Trophoblast cell (in vitro differentiated cells and primary cell): ENCODE data around the gene HOXA2.

Experiments
- DNase-seq, 2 donors: peaks; one replicate each; pipeline ENCODE4 v3.0.0-alpha.2; 2016
- H2AFZ ChIP-seq: 2 replicates; pipeline ENCODE4 v1.6.1; 2013; ENCODE audit warnings: low read length, moderate library complexity, mild to moderate bottlenecking; ENCODE audit not compliant: insufficient read depth, poor library complexity
- H2AK5ac ChIP-seq: 2 replicates; pipeline ENCODE4 v1.6.1; 2013; ENCODE audit warnings: mild to moderate bottlenecking, low read length
- H2BK120ac ChIP-seq: 2 replicates; pipeline ENCODE4 v1.6.1; 2013; ENCODE audit warnings: low read length, mild to moderate bottlenecking, moderate library complexity; ENCODE audit not compliant: insufficient read depth, poor library complexity
- H2BK12ac ChIP-seq: 2 replicates; pipeline ENCODE4 v1.6.1; 2013; ENCODE audit warnings: mild to moderate bottlenecking, low read length, moderate library complexity
- H2BK5ac ChIP-seq: 2 replicates; pipeline ENCODE4 v1.6.1; 2013; ENCODE audit warnings: low read length, low read depth, moderate library complexity, mild to moderate bottlenecking; ENCODE audit not compliant: poor library complexity
- H3K14ac ChIP-seq: 2 replicates; pipeline ENCODE4 v1.6.1; 2013; ENCODE audit warnings: mild to moderate bottlenecking, low read length
- H3K18ac ChIP-seq: 2 replicates; pipeline ENCODE4 v1.6.1; 2013; ENCODE audit warnings: mild to moderate bottlenecking, low read length
- H3K23ac ChIP-seq: 2 replicates; pipeline ENCODE4 v1.6.1; 2013; ENCODE audit warnings: low read length
- H3K27ac ChIP-seq: 2 replicates; pipeline ENCODE4 v1.5.1; 2013; ENCODE audit warnings: low read depth, mild to moderate bottlenecking, inconsistent platforms, low read length, moderate library complexity
- H3K27me3 ChIP-seq: 2 replicates; pipeline ENCODE4 v1.6.1; 2013; ENCODE audit warnings: inconsistent platforms, mild to moderate bottlenecking, low read length, moderate library complexity; ENCODE audit not compliant: insufficient read depth
- H3K36me3 ChIP-seq, 2 experiments: 1 replicate in 1 of 2; 2 replicates in 1 of 2; pipeline ENCODE4 v1.6.1; 2013; ENCODE audit warnings: low read length in 2 of 2, mild to moderate bottlenecking in 2 of 2, moderate library complexity in 1 of 2; ENCODE audit not compliant: insufficient read depth in 2 of 2, control insufficient read depth in 1 of 2
- H3K4ac ChIP-seq: 2 replicates; pipeline ENCODE4 v1.6.1; 2013; ENCODE audit warnings: low read depth, mild to moderate bottlenecking, low read length, moderate library complexity
- H3K4me1 ChIP-seq, 2 experiments: 1 replicate in 1 of 2; 2 replicates in 1 of 2; pipeline ENCODE4 v1.6.1; 2013; ENCODE audit warnings: low read length in 2 of 2, mild to moderate bottlenecking in 2 of 2, moderate library complexity in 1 of 2; ENCODE audit not compliant: insufficient read depth in 2 of 2, control insufficient read depth in 1 of 2
- H3K4me2 ChIP-seq: 2 replicates; pipeline ENCODE4 v1.6.1; 2013; ENCODE audit warnings: inconsistent platforms, mild to moderate bottlenecking, low read length, moderate library complexity
- H3K4me3 ChIP-seq: 2 replicates; pipeline ENCODE4 v1.5.1; 2013; ENCODE audit warnings: mild to moderate bottlenecking, low read depth, low read length, inconsistent platforms
- H3K79me1 ChIP-seq: one replicate; pipeline ENCODE4 v1.6.1; 2013; ENCODE audit warnings: low read length
- H3K79me2 ChIP-seq: 2 replicates; pipeline ENCODE4 v1.6.1; 2013; ENCODE audit warnings: low read length, mild to moderate bottlenecking; ENCODE audit not compliant: control insufficient read depth, insufficient read depth, poor library complexity
- H3K9ac ChIP-seq: 2 replicates; pipeline ENCODE4 v1.6.1; 2013; ENCODE audit warnings: mild to moderate bottlenecking, low read length
- H3K9me3 ChIP-seq: 2 replicates; pipeline ENCODE4 v1.6.1; 2013; ENCODE audit warnings: low read depth, mild to moderate bottlenecking, control low read depth, inconsistent platforms, low read length; ENCODE audit not compliant: insufficient read depth
- H4K12ac ChIP-seq: 2 replicates; pipeline ENCODE4 v1.6.1; 2013; ENCODE audit warnings: low read depth, mild to moderate bottlenecking, low read length, moderate library complexity
- H4K8ac ChIP-seq: 2 replicates; pipeline ENCODE4 v1.6.1; 2013; ENCODE audit warnings: low read depth, mild to moderate bottlenecking, low read length, moderate library complexity
- H4K91ac ChIP-seq: one replicate; pipeline ENCODE4 v1.6.1; 2013; ENCODE audit warnings: low read depth, mild to moderate bottlenecking, low read length, moderate library complexity
- WGBS: extraction: QIAGEN DNeasy Blood & Tissue Kit; methylation state at CpG from one replicate; pipeline ENCODE4 v1.1.7; 2013; ENCODE audit warnings: missing lambda C conversion rate; ENCODE audit not compliant: insufficient read length, insufficient coverage; ENCODE audit errors: extremely low coverage; 5-methylcytosine and 5-hydroxymethylcytosine counted together

HOXA2 gene

GRCh38 chr7:27117887-27118491, 15.5 kb upstream of the HOXA2 start:
- Histone ChIP-seq H3K27me3 (peaks cover 84% of the 10 kb centered on the region), H2AK5ac (no peak overlapping the region), H3K4me1 (no peaks in the 10 kb centered on the region), H2AFZ (no peak overlapping the region), H2BK5ac (no peak overlapping the region), H3K4ac (no peak overlapping the region), H3K4me3 (no peak overlapping the region), H3K14ac (no peak overlapping the region), H3K79me1 (no peaks in the 10 kb centered on the region), H3K18ac (no peak overlapping the region), H3K9ac (no peak overlapping the region), H2BK120ac (no peak overlapping the region), H4K12ac (no peak overlapping the region), H3K4me2 (no peak overlapping the region), H4K91ac (no peak overlapping the region), H3K79me2 (no peaks in the 10 kb centered on the region), H3K27ac (no peak overlapping the region), H3K9me3 (peaks cover 5% of the 10 kb centered on the region), H3K36me3 (no peaks in the 10 kb centered on the region), H4K8ac (no peak overlapping the region), H2BK12ac (no peak overlapping the region), H3K23ac (no peak overlapping the region)
- no peak for DNase-seq
- no CpG with 5 or more reads among the region's 19 CpGs for WGBS

DNA sequence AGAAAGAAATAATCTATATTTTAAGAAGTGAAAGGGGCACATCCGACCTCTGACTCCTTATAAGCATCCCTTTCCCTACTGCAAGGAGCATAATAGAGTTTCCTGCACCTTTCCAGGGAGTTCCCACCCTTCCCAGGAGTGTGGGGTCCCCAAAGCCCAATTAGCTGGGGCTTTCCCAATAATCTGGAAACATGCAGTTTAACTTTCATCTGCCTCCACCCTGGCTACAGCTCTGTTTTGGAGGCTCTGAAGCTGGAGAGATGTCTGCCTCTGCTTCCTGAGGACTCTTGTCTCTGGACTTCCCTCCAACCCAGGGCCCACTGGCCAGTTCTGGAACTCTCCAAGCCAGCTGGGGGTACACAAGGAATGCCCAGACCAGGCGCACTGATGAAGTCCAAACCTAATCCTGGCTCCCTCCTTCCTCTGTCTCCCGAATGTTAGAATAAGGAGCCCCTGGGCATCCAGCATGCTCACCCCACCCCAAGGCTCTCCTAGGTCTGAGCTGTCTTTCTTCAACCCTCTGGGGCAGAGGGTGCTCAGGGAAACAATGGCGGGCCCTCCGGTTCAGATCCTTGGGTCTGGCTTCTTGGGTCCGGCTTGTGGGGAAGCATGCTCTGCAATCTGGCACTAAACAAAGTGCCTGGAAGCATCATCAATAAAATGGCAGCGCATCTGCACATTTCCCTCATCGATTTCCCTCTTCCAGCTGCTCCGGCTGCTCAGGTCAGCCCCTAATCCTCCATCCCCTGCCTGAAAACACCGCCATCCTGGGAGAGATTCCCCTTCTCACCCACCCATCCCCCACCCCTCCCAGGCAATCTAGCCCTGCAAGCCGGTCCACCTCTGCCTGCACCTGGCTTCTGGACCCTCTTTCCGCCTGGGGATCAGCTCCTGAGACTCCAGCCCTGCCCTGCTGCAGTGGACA, 14.7 kb upstream of the HOXA2 start:
- Histone ChIP-seq H3K79me2 (no peaks in the 10 kb centered on the region), H2BK12ac (no peak overlapping the region), H2BK5ac (no peak overlapping the region), H3K14ac (no peak overlapping the region), H3K27ac (no peak overlapping the region), H2AFZ (no peak overlapping the region), H3K18ac (no peak overlapping the region), H3K27me3 (peaks cover 79% of the 10 kb centered on the region), H2BK120ac (no peak overlapping the region), H3K9ac (no peak overlapping the region), H3K4ac (no peak overlapping the region), H3K9me3 (peaks cover 1% of the 10 kb centered on the region), H3K4me1 (no peaks in the 10 kb centered on the region), H3K23ac (no peak overlapping the region), H3K4me3 (no peak overlapping the region), H3K79me1 (no peaks in the 10 kb centered on the region), H2AK5ac (no peak overlapping the region), H4K8ac (no peak overlapping the region), H4K91ac (no peak overlapping the region), H3K36me3 (no peaks in the 10 kb centered on the region), H4K12ac (no peak overlapping the region), H3K4me2 (no peak overlapping the region)
- no peak for DNase-seq
- WGBS = no CpG with 5 or more reads among the region's 12 CpGs

- no peak overlapping the region for H2BK12ac ChIP-seq
- H4K8ac ChIP-seq = no peak overlapping the region
- H2AFZ ChIP-seq = no peak overlapping the region
- peaks cover 79% of the 10 kb centered on the region for H3K27me3 ChIP-seq
- no peaks in the 10 kb centered on the region for H3K79me1 ChIP-seq
- no peak overlapping the region for H4K12ac ChIP-seq
- WGBS = no CpG with 5 or more reads among the region's 20 CpGs
- no peak overlapping the region for H3K18ac ChIP-seq
- no peak overlapping the region for H3K4me2 ChIP-seq
- H3K9me3 ChIP-seq = peaks cover under 1% of the 10 kb centered on the region
- H3K9ac ChIP-seq = no peak overlapping the region
- H3K36me3 ChIP-seq = no peaks in the 10 kb centered on the region
- H2BK5ac ChIP-seq = no peak overlapping the region
- H3K4me1 ChIP-seq = no peaks in the 10 kb centered on the region
- no peak overlapping the region for H3K27ac ChIP-seq
- no peak for DNase-seq
- no peak overlapping the region for H3K23ac ChIP-seq
- H3K14ac ChIP-seq = no peak overlapping the region
- no peak overlapping the region for H3K4ac ChIP-seq
- no peak overlapping the region for H2AK5ac ChIP-seq
- H2BK120ac ChIP-seq = no peak overlapping the region
- H3K79me2 ChIP-seq = no peaks in the 10 kb centered on the region
- H4K91ac ChIP-seq = no peak overlapping the region
- no peak overlapping the region for H3K4me3 ChIP-seq
Measured at GRCh38 chr7:27116031-27116961, 13.8 kb upstream of the HOXA2 start.

DNA sequence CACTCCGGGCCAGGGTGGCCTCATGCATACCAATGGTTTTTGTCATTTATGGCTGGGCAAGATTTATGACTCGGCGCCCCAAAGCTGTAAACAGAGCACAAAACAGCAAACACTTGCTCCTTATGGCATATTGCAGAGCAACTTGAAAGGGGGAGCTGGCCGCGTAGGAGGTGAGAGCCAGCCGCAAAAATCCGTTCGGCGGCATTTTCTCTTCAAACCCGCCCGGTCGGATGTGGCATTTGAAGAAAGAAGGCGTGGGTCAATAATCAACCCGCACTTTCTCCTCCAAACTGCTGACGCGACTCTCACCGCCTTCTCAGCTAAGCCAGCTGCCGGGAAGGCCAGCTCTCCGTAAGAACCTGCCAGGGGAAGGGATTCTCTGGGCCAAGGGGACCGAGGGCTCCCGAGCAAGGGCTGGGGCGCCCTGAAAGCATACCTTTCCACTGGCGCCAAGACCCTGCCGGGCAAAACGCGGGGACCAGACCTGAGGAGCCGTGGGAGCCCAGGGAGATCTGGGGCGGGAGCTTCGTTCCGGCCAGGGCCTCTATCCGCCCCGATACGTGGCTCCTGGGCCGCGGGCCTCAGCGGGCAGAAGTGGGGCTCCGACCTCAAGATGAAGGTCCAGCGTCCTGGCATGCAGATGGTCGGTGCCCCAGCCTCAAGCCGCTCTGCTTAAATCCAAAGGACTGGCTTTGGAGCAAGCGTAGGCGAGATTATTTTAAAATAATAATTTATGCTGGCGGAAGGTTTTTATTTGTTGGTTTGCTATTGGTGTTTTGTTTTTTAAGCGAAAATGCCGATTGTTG, 12.9 kb upstream of the HOXA2 start:
- H3K14ac ChIP-seq = no peak overlapping the region
- H2BK12ac ChIP-seq = no peak overlapping the region

More for the DNA sequence above, 12.9 kb upstream of the HOXA2 start:
- no peaks in the 10 kb centered on the region for H3K36me3 ChIP-seq
- H3K79me1 ChIP-seq = no peaks in the 10 kb centered on the region
- DNase-seq = no peak
- H3K4me3 ChIP-seq = no peak overlapping the region
- H3K9me3 ChIP-seq = peaks cover 3% of the 10 kb centered on the region
- H3K27me3 ChIP-seq = peaks cover 80% of the 10 kb centered on the region
- WGBS = no CpG with 5 or more reads among the region's 45 CpGs
- no peak overlapping the region for H3K18ac ChIP-seq
- H3K9ac ChIP-seq = no peak overlapping the region
- H4K8ac ChIP-seq = no peak overlapping the region
- H2BK5ac ChIP-seq = no peak overlapping the region
- H2AFZ ChIP-seq = no peak overlapping the region
- no peak overlapping the region for H3K4me2 ChIP-seq
- H4K12ac ChIP-seq = no peak overlapping the region
- H4K91ac ChIP-seq = no peak overlapping the region
- no peaks in the 10 kb centered on the region for H3K79me2 ChIP-seq
- H3K4me1 ChIP-seq = peaks cover 1 to 2% of the 10 kb centered on the region in 2 experiments
- no peak overlapping the region for H2AK5ac ChIP-seq
- H3K23ac ChIP-seq = no peak overlapping the region
- no peak overlapping the region for H3K4ac ChIP-seq
- H3K27ac ChIP-seq = no peak overlapping the region
- H2BK120ac ChIP-seq = no peak overlapping the region
